A549 (cell line): ENCODE results near the gene DOCK10. TPM values are rescaled to one million over a fixed set of nuclear protein-coding genes. Genes with fewer than 3 reads are reported as not detected.
"Not testable (repeated sequence)": the region's sequence is repeated elsewhere in the genome, so short reads cannot be mapped to it uniquely, and the experiment has no call there.

ENCODE experiments used
- ATAC-seq, 2 experiments: fragments of 200-7000 bp in 1 of 2; fragments of >200 bp in 1 of 2; cut with Nextera tagmentation in 1 of 2; cut with Tn5 transposase in 1 of 2; 3 replicates each; pipeline versions ENCODE4 v1.8.0 to v1.9.1; 2018 to 2020; ENCODE audit warnings: mild to moderate bottlenecking in 1 of 2, moderate library complexity in 1 of 2
- CTCF ChIA-PET: fragments of 300-600 bp; sonication (Branson Sonifier 250); formaldehyde crosslinking; extraction: SDS; loops from one replicate; lab custom pipeline; 2021; ENCODE audit warnings: antibody characterized with exemption, inconsistent platforms; lab: Yijun Ruan, JAX
- POLR2A ChIA-PET: fragments of 350-600 bp; formaldehyde crosslinking; extraction: SDS; loops from one replicate; lab custom pipeline; 2021; ENCODE audit warnings: antibody characterized with exemption, inconsistent platforms; lab: Yijun Ruan, JAX
- DNase-seq, 2 experiments: peaks; one replicate each; pipeline versions ENCODE4 v3.0.0 to v3.0.0-alpha.2; 2011 to 2016; ENCODE audit warnings: low read depth in 1 of 2, low spot score in 1 of 2
- FAIRE-seq: peaks from 2 replicates; lab custom pipeline; 2011; peaks lifted over from hg19 to GRCh38; lab: Jason Lieb, UNC
- H3K27ac ChIP-seq, 2 experiments: fragments of >200 bp; sonication (Bioruptor Twin); formaldehyde crosslinking; 3 replicates each; pipeline ENCODE4 v1.5.1; 2016 to 2017
- H3K4me1 ChIP-seq: fragments of >200 bp; sonication (Bioruptor Twin); formaldehyde crosslinking; 3 replicates; pipeline ENCODE4 v1.6.1; 2016
- H3K4me2 ChIP-seq: fragments of >200 bp; sonication (Bioruptor Twin); formaldehyde crosslinking; 3 replicates; pipeline ENCODE4 v1.6.1; 2016
- H3K4me3 ChIP-seq: fragments of >200 bp; sonication (Bioruptor Twin); formaldehyde crosslinking; 3 replicates; pipeline ENCODE4 v1.5.1; 2016
- H3K9me3 ChIP-seq: fragments of >200 bp; sonication (Bioruptor Twin); formaldehyde crosslinking; 3 replicates; pipeline ENCODE4 v1.6.1; 2016
- ATOH8 ChIP-seq: fragments of 250-450 bp; sonication (Bioruptor Pico); IDR thresholded peaks from 2 replicates; pipeline ENCODE4 v1.5.0; 2020; ENCODE audit warnings: low read depth, mild to moderate bottlenecking, moderate library complexity
- BCL3 ChIP-seq: fragments of >200 bp; sonication (Bioruptor Twin); formaldehyde crosslinking; IDR thresholded peaks from 3 replicates; pipeline ENCODE4 v1.6.1; 2016
- CBX2 ChIP-seq: fragments of 200-600 bp; sonication (generic); IDR thresholded peaks from 2 replicates; pipeline ENCODE4 v1.6.1; 2016; ENCODE audit warnings: low read depth, mild to moderate bottlenecking, borderline replicate concordance
- CBX8 ChIP-seq: fragments of 200-600 bp; sonication (generic); IDR thresholded peaks from 2 replicates; pipeline ENCODE4 v1.6.1; 2016
- E2F6 ChIP-seq: IDR thresholded peaks from 2 replicates; pipeline ENCODE4 v1.6.1; 2012; ENCODE audit warnings: low read depth, borderline replicate concordance
- EHMT2 ChIP-seq: fragments of 200-600 bp; sonication (generic); IDR thresholded peaks from 2 replicates; pipeline ENCODE4 v1.6.1; 2016; ENCODE audit warnings: antibody characterized with exemption, low read depth, mild to moderate bottlenecking, moderate library complexity
- FOSL2 ChIP-seq, 2 experiments: fragments of 450-650 bp in 1 of 2; fragments of >200 bp in 1 of 2; sonication (Bioruptor Twin) in 1 of 2; formaldehyde crosslinking; IDR thresholded peaks; 2 replicates each; pipeline versions ENCODE4 v1.5.0 to v1.6.1; 2016 to 2020; ENCODE audit warnings: mild to moderate bottlenecking in 1 of 2, moderate library complexity in 1 of 2
- HEYL ChIP-seq: fragments of 250-450 bp; sonication (Bioruptor Pico); IDR thresholded peaks from 2 replicates; pipeline ENCODE4 v1.8.0; 2021; ENCODE audit warnings: mild to moderate bottlenecking, moderate library complexity
- HMGXB4 ChIP-seq: fragments of 250-450 bp; sonication (Bioruptor Pico); IDR thresholded peaks from 2 replicates; pipeline ENCODE4 v1.5.0; 2021; ENCODE audit warnings: mild to moderate bottlenecking, moderate library complexity, borderline replicate concordance
- HOXB5 ChIP-seq: fragments of 250-450 bp; sonication (Bioruptor Pico); IDR thresholded peaks from 2 replicates; pipeline ENCODE4 v1.5.0; 2020; ENCODE audit warnings: mild to moderate bottlenecking, moderate library complexity
- JUNB ChIP-seq: fragments of >200 bp; sonication (Bioruptor Twin); formaldehyde crosslinking; IDR thresholded peaks from 2 replicates; pipeline ENCODE4 v1.6.1; 2016
- KDM5A ChIP-seq: fragments of 200-600 bp; sonication (generic); IDR thresholded peaks from 2 replicates; pipeline ENCODE4 v1.6.1; 2016; ENCODE audit warnings: antibody characterized with exemption, mild to moderate bottlenecking
- MAFK ChIP-seq: fragments of 450-650 bp; IDR thresholded peaks from 2 replicates; pipeline ENCODE4 v1.6.1; 2014; ENCODE audit not compliant: partially characterized antibody
- MAX ChIP-seq: IDR thresholded peaks from 2 replicates; pipeline ENCODE4 v1.6.1; 2012
- MYC ChIP-seq: IDR thresholded peaks from 2 replicates; pipeline ENCODE4 v1.6.1; 2012; ENCODE audit warnings: mild to moderate bottlenecking, inconsistent platforms, low read length, improper control_type of control experiment, borderline replicate concordance
- NPAS2 ChIP-seq: fragments of 250-450 bp; sonication (Bioruptor Pico); IDR thresholded peaks from 2 replicates; pipeline ENCODE4 v1.8.0; 2022; ENCODE audit warnings: mild to moderate bottlenecking, moderate library complexity, borderline replicate concordance
- RFX5 ChIP-seq: fragments of 450-650 bp; IDR thresholded peaks from 2 replicates; pipeline ENCODE4 v1.7.1; 2014; ENCODE audit warnings: antibody characterized with exemption, mild to moderate bottlenecking, moderate library complexity
- SREBF2 ChIP-seq: fragments of 450-650 bp; IDR thresholded peaks from 2 replicates; pipeline ENCODE4 v1.6.1; 2014; ENCODE audit warnings: mild to moderate bottlenecking, moderate library complexity
- TFCP2L1 ChIP-seq: fragments of 250-450 bp; sonication (Bioruptor Pico); IDR thresholded peaks from 2 replicates; pipeline ENCODE4 v1.5.0; 2021; ENCODE audit warnings: mild to moderate bottlenecking
- ZC3H11A ChIP-seq: fragments of 450-650 bp; IDR thresholded peaks from 2 replicates; pipeline ENCODE4 v1.6.1; 2014; ENCODE audit warnings: antibody characterized with exemption, mild to moderate bottlenecking
- ZNF302 ChIP-seq: fragments of 250-450 bp; sonication (Bioruptor Pico); IDR thresholded peaks from 2 replicates; pipeline ENCODE4 v1.9.0; 2021; ENCODE audit warnings: inconsistent platforms, mild to moderate bottlenecking, moderate library complexity
- WGBS: methylation state at CpG from one replicate; pipeline ENCODE4 v1.1.6; 2017; ENCODE audit errors: missing lambda C conversion rate; 5-methylcytosine and 5-hydroxymethylcytosine counted together
- polyA plus RNA-seq, 4 experiments: library from polyadenylated mRNA; depleted of rRNA in 3 of 4; stranded (reverse); fragments of >200 nt; fragmentation: RNase III in 1 of 4; extraction: RNeasy Plus Mini Kit Qiagen cat#74134 plus additional on column Dnase treatment in 1 of 4; gene quantifications; 2 replicates in 3 of 4; 3 replicates in 1 of 4; pipeline ENCODE4 v1.2.3, GENCODE V29; 2011 to 2017

Gene DOCK10
- polyA plus RNA-seq, 2 of the 4 experiments (the other 2 are of a cell fraction): 43.0 to 45.3 TPM

- H3K27ac ChIP-seq: no peak overlapping the region
- no peak overlapping the region for H3K4me2 ChIP-seq
- 100% methylated on average over 1 of the region's 1 CpG for WGBS
- 0 out of 3 replicates have a peak, but pooled peaks cover 4% of the 10 kb centered on the region for H3K4me1 ChIP-seq
- POLR2A ChIA-PET: no interaction called here
- ATAC-seq (no peak), DNase-seq (no peak), FAIRE-seq (no peak)
- H3K4me3 ChIP-seq: no peak overlapping the region
- CTCF ChIA-PET: interaction anchor here (1.0 to 1.4 kb wide), 2 partner anchors 14 kb away, joined by 3 to 4 read pairs; no protein-coding TSS in a partner anchor
- TF ChIP-seq HMGXB4: no peak
- TF ChIP-seq ZC3H11A: no peak
- no peak for TF ChIP-seq RFX5
- TF ChIP-seq NPAS2: no peak
- no peak for TF ChIP-seq CBX8
- TF ChIP-seq EHMT2: no peak
- no peak for TF ChIP-seq MAFK
- TF ChIP-seq MYC: no peak
- no peak for TF ChIP-seq ZNF302 (CRISPR knock-in tag)
- TF ChIP-seq JUNB: no peak
- no peak for TF ChIP-seq KDM5A
- TF ChIP-seq ATOH8 (CRISPR knock-in tag): no peak
- no peak for TF ChIP-seq FOSL2 (IDR thresholded peaks at IDR 0.05)
- no peak for TF ChIP-seq FOSL2 (CRISPR knock-in tag; IDR thresholded peaks at IDR 0.05)
- TF ChIP-seq SREBF2: no peak
- no peak for TF ChIP-seq BCL3
- H3K9me3 ChIP-seq: no peaks in the 10 kb centered on the region
Observed at GRCh38 chr2:225055714-225056113, 13.4 kb upstream of the DOCK10 start.

GRCh38 chr2:225052703-225053102, 10.4 kb upstream of the DOCK10 start:
- TF ChIP-seq TFCP2L1 (CRISPR knock-in tag): no peak
- no peak for TF ChIP-seq MAX
- no peak for TF ChIP-seq EHMT2
- no peak for TF ChIP-seq E2F6
- TF ChIP-seq HEYL (CRISPR knock-in tag): no peak
- no peak for TF ChIP-seq MAFK
- TF ChIP-seq ATOH8 (CRISPR knock-in tag): no peak
- no peak for TF ChIP-seq JUNB
- no peak for TF ChIP-seq CBX2
- no peak for TF ChIP-seq HOXB5 (CRISPR knock-in tag)
- TF ChIP-seq HMGXB4: no peak
- FAIRE-seq (no peak), DNase-seq (no peak), ATAC-seq (no peak)
- ChIA-PET POLR2A (interaction anchor here (1.4 kb wide), 1 partner anchor 10 kb away, joined by 6 read pairs; the partner anchor contains the start of gene DOCK10), CTCF (interaction anchor here (1.2 kb wide), 1 partner anchor 9 kb away, joined by 5 read pairs; no protein-coding TSS in a partner anchor)
- Histone ChIP-seq H3K4me2 (no peak overlapping the region), H3K9me3 (no peaks in the 10 kb centered on the region), H3K4me1 (0 out of 3 replicates have a peak, but pooled peaks cover 4% of the 10 kb centered on the region), H3K27ac (0 out of 6 replicates have a peak overlapping the region, but pooled peaks of 1 of the 2 experiments have one; percentile 4), H3K4me3 (no peak overlapping the region)

- not testable (repeated sequence) for FAIRE-seq
- 91% methylated on average over 4 of the region's 4 CpGs for WGBS
Observed at GRCh38 chr2:225047502-225047901, 5.2 kb upstream of the DOCK10 start.

More at GRCh38 chr2:225047502-225047901, 5.2 kb upstream of the DOCK10 start:
- ATAC-seq, H3K27ac ChIP-seq, H3K4me3 ChIP-seq, H3K9me3 ChIP-seq, POLR2A ChIA-PET, H3K4me1 ChIP-seq, DNase-seq, H3K4me2 ChIP-seq, CTCF ChIA-PET: not testable (repeated sequence)
